ENCODE data around the gene CPA4.

Gene CPA4

DNA sequence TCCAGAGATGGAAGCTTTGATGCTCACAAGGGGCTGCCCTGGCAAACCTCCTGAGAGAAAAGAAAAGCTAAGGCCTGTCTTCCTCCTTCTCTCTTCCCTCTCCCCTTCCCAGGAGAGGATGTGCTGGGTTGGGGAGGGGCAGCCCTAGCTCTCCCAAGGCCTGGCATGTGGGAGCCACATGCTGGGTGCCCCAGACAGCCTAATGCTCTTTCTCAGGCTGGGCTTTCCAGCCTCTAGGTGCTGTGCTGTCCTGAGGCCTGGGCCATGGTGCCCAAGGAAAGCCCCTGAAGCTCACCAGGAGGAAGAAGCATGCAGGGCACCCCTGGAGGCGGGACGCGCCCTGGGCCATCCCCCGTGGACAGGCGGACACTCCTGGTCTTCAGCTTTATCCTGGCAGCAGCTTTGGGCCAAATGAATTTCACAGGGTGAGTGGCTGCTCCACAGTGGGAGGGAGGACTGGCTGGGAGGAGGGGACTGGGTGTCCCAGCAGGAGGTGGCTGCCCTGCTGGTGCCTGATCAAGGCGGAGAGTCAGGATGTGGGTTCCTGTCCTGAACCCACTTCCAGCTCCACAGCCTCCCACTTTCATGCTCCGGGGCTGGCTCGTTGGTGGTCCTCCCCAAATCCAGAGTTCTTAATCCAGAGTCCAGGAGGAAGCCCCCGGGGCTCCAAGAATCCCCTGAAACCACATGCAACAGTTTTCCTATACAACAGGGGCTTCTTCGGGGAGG is 53.4 kb downstream of the CPA4 start:
- DNase-seq, result no peak

- no peak for DNase-seq
These were observed 54.0 kb downstream of the CPA4 start for GRCh38 chr7:130346941-130347340.

- DNase-seq, result no peak
These were observed 57.2 kb downstream of the CPA4 start for GRCh38 chr7:130349911-130350782.

DNA sequence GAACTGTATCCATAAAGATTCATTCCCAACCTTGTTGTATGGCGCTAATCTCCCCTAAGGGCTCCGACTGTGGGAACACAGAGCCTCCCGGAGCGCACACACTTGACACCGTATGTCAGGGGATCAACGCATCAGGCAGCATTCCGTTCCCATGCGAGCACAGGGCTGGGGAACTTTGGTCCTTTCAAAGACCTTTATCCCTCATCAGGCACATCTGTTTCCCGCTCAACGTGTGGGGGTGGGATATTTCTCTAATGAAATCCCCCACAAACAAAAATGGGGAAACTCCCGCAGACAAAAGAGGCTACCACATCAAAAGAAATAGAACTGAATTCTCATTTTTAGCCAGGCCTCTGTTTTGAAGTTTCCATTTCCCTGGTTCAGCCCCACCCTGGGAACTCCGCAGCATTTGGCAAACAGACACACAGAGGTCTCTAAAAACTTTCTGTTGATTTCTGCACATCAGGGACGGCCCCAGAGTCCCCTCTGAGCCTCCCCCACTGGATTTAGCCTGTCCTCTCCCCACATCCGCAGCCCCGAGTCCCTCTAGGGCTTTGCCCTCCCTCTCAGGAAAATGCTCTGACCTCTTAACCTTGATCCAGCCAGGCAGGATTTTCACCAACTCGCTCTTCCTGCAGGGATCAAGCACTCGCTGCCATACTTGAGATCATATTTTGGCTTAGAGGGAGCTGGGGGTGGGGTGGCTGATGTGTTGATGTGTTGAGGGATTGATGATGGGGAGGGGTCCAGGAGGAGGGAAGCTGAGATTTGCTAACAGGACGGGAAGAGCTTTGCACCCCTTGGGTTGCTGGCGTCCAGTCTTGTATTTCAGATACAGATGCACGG is 58.2 kb downstream of the CPA4 start:
- DNase-seq, result no peak

DNA sequence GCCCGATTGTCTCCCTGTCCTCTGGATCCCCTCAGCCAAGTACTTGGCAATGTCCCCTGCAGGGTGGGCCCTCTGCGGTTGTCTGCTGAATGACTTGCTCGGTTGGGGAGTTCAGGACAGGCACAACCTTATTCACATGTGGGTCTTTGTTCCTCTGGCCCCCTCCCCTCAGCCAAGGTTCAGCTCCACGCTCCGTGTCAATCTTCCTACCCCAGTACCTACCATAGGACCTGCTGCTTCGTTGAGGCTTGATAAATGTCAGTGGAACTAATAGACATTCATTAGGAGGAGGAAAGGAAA is 58.8 kb downstream of the CPA4 start:
- DNase-seq, result no peak

- DNase-seq, result no peak
These were observed 59.5 kb downstream of the CPA4 start for GRCh38 chr7:130352194-130353074.

GRCh38 chr7:130353196-130353595 is 60.2 kb downstream of the CPA4 start:
- DNase-seq, result no peak

DNA sequence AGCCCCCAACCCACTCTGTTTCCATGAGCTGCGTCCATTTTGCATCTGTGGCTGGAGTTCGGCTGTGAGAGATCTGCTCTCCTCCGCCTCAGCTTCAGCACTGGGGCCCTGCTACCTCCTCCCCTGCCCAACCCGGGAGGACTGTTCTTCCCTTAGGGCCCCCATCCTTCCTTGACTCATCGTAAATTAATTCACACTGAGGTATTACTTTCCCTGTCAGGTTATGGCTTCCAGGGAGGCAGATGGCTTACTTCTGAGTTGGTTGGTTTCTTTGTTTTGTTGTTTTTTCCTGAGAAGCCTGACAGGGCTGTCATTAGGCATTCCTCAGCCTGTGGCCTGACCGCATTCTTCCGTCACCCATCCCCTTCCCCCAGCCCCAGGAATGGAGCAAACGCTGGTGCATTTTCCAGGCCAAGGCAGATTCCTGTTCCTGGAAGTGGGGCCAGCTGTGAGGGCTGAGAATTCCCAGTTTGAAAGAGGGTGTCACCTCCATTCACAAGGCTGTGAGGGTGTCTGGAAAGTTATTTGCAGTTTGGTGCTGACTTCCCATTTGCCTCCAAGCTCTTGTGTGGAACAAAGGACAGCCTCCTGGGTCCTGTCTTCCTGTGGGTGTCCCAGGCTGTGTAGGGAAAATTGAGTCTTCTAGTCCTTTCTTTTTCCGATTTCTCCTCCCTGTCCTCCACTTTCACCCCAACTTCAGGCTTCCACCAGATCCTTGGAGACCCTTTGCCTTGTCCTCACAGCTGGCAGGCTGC is 63.3 kb downstream of the CPA4 start:
- no peak for DNase-seq

DNA sequence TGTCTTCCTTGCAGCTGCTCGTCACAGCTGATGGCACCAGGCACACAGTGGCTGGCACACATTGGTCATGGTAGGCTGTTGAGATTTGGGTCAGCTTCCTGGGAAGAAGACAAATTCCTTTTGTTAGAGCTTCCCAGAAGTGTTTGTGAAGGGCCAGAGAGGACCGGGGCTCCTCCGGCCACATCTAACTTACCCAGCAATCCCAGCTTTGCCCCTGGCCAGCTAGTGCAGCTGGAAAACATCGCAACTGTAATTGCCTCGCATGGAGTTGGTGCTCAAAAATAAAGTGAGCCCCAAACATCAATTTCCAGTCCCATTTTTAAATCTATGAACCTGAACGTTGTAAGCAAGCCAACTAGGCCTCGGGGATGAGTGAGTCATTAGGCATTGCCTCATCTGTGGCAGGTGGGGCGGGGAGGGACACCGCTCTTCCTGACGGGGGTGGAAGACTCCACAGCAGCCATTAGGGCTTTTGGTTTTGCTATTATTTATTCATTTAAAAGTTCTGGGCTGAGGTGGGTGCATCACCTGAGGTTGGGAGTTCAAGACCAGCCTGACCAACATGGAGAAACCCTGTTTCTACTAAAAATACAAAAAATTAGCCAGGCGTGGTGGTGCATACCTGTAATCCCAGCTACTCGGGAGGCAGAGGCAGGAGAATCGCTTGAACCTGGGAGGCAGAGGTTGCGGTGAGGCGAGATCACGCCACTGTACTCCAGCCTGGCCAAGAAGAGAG is 64.1 kb downstream of the CPA4 start:
- DNase-seq, result no peak

DNA sequence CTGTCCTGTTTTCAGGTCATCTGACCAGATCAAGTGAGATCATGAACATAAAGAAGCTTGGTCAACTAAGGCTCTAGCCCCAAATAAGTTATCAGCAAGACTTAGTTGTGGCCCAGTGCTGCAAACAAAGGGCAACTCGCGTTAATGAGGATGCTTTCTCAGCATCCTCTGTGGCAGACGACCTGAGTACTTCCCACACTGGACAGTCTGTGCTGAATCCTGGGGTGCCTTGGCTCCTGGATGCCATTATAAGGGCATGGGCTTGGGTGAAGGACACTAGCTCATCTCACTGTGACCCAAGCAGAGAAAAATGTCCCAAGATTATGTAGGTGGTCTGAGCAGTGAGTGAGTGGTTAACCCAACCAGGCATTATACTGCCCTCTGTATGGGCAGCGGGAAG is 65.5 kb downstream of the CPA4 start:
- no peak for DNase-seq

DNA sequence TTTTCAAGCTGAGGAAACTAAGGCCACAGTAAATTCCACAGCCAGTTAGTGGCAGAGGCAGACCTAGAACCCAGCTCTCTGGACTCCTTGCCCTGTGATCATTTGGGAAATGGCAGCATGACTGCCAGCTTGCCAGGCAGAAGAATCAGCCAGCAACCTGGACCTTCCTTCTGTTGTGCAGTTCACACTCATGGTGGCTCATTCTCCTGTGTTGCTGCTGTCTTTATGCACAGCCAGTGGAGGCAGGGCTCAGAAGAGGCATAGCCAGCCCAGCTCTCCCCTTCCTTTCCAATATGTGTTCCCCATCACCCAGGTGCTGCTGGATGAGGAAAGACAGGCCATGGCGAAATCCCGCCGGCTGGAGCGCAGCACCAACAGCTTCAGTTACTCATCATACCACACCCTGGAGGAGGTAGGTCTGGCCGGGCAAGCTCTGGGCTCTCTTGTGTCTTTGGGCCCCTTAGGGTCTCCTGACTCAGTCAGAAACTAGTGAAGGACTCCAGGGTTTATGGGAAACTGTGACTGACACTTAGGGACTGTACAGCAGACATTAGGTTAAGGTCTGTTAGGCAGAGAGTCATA is 66.4 kb downstream of the CPA4 start:
- no peak for DNase-seq

DNA sequence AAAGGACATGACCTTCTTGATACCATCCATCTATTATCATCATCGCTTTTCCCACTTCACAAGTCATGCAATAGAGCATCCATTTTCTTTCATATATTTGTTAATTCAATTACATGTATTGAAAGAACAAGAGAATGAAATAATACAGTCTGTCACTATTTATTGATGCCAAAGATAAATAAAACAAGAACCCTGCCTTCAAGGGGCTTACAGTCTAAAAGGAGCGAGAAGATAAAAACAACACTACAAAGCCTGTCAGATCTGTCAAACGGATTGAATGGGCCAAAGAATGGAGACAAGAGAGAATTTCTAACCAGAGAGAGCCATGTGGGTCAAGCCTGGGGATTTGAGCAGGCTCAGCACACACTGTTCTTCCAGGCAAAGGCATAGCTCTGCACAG is 67.6 kb downstream of the CPA4 start:
- DNase-seq, result no peak

DNA sequence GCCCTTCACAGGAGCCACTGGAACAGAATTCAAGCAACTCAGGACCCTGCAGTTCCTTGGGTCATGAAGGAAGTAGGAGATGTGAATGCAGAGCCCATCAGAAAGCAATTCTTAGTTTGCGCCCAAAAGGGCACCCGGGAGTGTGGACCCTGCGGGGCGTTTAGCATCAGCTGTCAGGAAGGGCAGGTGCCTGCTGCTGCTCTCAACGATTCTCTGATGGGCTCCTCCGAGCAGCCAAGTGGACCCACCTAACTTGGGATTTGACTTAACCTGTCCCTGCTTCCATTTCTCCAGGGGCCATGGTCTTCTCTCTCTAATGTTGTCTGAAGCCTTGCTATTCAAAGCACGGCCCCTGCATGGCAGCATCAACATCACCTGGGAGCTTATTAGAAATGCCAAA is 68.7 kb downstream of the CPA4 start:
- no peak for DNase-seq

DNA sequence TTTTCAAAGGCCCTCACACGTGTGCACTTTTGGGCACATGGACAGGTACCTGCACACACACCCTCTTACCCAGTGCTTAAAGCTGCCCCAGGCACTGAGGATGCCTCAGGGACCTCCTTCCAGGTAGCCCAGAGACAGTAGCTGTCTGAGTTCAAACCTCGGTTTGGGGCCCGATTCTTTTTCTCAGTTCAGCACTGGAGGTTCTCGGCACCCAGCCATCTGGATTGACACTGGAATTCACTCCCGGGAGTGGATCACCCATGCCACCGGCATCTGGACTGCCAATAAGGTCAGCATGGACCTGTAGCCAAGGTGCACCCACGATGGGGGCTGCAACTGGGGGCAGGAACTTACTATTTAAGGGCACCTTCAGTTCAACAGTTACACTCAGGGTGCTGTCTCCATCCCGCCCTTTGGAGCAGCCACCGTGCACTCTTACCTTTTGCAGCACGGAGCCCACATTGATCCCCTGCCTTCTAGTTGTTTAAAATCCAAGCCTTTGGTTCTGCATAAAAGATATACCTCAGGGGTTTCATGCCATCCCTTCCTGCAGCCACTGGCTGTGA is 69.4 kb downstream of the CPA4 start:
- DNase-seq, result no peak

DNA sequence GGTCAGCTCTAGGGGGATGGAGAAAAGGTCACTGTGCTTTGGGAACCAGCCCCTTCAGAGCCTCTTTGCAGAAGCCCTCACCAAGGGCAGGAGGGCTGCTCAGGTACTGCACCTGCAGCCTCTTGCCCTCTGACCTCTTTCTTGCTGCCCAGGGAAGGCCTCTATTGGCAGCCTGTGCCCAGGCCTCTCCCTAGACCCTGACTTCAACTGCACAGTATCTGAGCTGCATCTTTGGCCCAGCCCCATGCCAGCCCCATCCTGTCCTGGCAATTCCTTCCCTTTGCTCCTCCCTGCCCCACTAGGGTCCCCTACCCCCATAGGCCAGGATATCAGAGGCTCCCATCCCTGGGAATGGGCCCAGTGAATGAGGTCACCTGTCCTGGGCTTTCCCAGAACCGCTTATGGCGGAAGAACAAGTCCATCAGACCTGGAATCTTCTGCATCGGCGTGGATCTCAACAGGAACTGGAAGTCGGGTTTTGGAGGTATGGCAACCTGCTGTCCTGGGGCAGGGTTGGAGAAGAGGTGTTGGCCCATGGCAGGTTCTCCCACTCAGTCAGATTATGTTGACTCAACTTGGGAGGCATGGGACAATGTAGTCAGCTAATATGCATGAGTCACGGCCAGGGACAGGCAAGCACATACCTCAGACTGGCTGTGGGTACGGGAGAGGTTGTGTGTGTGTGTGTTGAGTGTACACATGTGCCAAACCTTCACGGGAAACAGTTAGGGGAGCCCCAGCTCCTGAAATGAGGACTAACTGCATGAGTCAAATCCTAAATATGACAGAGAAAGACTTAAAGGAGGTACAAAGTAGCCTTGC is 70.3 kb downstream of the CPA4 start:
- DNase-seq, result no peak

- no peak for DNase-seq
These were observed 71.5 kb downstream of the CPA4 start for GRCh38 chr7:130364451-130364850.

- DNase-seq, result no peak
These were observed 72.1 kb downstream of the CPA4 start for GRCh38 chr7:130365088-130365487.

DNA sequence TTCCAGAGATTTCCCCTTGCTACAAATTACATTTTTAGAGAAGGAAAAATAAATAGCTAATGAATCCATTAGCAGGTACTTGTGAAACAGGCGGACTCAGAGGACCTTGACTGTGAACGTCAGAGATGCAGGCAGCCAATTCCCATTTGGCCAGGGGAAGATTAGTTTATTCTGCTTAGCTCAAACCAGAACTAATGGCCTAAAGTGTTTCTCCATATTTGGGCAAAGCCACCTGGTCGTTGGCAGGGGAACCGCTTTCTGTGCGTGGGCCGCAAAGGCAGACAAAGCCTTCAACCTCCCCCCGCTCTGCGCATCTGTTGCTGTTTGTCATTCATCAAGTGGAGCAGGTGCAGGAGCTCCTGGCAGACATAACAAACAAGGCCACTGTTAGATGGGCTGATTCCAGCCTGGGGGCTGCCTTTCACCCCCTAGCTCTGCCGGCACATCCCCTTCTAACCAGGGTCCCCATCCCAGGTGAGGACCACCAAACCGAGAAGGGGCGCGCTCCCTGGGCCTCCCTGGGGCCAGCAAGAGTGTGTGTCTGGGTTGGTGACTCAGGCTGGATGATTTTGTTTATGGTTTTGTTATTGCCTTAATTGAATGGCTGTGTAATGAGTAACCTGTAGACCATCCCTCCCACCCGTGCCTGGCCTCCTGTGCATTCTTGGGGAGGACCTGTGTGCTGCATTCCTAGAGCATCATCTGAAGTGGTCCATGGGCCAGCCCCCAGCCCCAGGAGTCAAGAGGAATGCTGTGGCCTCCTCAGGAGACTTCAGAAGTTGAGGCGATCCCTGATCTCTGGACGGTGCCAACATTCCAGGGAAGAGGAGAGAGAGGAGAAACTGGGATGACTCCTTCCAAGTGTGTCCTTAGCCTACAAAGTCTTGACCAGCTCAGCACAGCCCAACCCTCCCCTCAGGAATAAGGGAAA is 72.8 kb downstream of the CPA4 start:
- no peak for DNase-seq

All from activated CD4-positive, alpha-beta T cell treated with anti-CD3 and anti-CD28 coated beads for 4 hours (primary cell).